ENCODE results near the gene VPS13D.
A peak's percentile ranks its signal among the peaks of the same experiment; 100 is the strongest.

VPS13D gene

DNA sequence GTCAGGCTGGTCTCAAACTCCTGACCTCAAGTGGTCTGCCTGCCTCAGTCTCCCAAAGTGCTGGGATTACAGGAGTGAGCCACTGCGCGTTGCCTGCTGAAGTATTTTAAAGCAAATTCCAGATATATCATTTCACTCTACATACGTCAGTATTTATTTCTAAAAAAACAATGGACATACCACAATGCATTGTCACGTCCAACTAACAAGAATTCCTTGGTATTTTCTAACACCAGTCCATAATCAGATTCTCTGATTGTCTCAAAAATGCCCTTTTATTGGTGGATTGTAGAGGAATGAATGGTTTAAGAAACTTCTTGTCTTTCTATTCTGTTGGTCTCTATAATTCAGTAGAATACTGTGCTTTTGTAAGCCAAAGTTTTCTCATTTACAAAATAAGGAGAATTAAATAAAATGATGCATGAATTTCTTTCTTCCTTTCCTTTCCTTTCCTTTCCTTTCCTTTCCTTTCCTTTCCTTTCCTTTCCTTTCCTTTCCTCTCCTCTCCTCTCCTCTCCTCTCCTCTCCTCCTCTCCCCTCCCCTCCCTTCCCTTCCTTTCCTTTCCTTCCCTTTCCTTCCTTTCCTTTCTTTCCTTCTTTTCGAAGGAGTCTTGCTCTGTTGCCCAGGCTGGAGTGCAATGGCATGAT, 55.8 kb downstream of the VPS13D start:
- H3K4me3 Mint-ChIP-seq, result no peak overlapping the region

DNA sequence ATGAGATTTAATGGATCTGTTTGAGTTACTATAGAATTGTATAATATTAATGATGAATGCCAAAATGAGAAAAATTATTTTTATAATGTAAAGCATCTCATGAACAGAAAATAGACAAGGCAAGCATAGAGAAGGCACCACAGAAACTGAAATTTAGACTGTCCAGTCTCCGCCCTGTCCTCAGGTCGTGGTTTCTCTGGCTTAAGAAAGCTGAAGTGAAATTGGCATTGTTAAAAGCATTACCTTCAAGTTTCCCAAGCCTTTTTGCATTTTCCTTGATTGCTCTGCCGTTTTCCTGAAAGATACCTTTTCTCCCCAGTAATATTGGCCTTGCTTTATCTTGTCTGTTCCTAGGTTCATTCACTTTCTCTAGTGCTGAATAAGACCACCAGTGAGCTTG, 58.0 kb downstream of the VPS13D start:
- H3K27me3 Mint-ChIP-seq, result no peaks in the 10 kb centered on the region
- no peaks in the 10 kb centered on the region for H3K9me3 Mint-ChIP-seq
- peaks cover 14% of the 10 kb centered on the region for H3K4me1 Mint-ChIP-seq
- H3K36me3 Mint-ChIP-seq, result peaks cover 17% of the 10 kb centered on the region
- no peak overlapping the region for H3K4me3 Mint-ChIP-seq
- no peak overlapping the region for H3K27ac Mint-ChIP-seq

More for the DNA sequence above, 55.8 kb downstream of the VPS13D start:
- Mint-ChIP-seq H3K36me3 (peaks cover 15% of the 10 kb centered on the region), H3K27ac (no peak overlapping the region), H3K4me1 (peaks cover 14% of the 10 kb centered on the region), H3K27me3 (no peaks in the 10 kb centered on the region), H3K9me3 (no peaks in the 10 kb centered on the region)

DNA sequence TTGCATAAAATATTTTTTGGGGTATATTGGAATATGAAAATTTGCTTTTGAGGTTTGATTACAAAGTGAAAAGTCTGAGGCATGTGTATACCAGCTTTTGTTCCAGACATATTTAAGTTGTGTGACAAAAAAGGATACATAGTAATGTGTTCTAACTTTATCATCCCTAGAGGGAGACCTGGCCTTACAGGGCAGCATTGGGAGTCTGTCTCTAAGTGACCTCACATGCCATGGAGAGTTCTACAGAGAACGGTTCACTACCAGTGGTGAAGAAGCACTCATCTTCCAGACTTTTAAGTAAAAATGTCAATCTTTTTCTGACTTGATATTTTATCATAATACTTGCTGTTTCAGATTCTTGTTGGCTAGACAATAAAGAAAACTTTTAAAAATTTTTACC, 61.0 kb downstream of the VPS13D start:
- Mint-ChIP-seq H3K4me3 (no peak overlapping the region), H3K4me1 (peaks cover 16% of the 10 kb centered on the region), H3K27ac (no peak overlapping the region), H3K9me3 (no peaks in the 10 kb centered on the region), H3K27me3 (no peaks in the 10 kb centered on the region), H3K36me3 (peaks cover 17% of the 10 kb centered on the region)

DNA sequence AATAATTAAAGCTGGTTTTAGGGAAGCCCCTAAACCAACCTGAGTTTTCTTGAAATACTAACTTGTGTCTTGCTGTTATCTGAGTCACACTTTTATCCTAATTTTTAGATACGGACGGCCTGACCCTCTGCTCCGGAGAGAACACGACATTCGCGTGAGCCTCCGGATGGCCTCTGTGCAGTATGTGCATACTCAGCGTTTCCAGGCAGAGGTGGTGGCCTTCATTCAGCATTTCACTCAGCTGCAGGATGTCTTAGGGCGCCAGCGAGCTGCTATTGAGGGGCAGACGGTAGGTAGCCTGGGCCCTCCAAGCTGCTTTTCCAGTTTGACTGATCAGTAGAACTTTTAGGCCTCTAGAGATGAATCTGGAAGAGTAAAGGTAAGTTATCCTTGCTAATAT, 63.6 kb downstream of the VPS13D start:
- Mint-ChIP-seq H3K4me1 (peaks cover 24% of the 10 kb centered on the region), H3K27me3 (no peaks in the 10 kb centered on the region), H3K4me3 (no peak overlapping the region), H3K36me3 (peaks cover 21% of the 10 kb centered on the region), H3K9me3 (no peaks in the 10 kb centered on the region), H3K27ac (no peak overlapping the region)

DNA sequence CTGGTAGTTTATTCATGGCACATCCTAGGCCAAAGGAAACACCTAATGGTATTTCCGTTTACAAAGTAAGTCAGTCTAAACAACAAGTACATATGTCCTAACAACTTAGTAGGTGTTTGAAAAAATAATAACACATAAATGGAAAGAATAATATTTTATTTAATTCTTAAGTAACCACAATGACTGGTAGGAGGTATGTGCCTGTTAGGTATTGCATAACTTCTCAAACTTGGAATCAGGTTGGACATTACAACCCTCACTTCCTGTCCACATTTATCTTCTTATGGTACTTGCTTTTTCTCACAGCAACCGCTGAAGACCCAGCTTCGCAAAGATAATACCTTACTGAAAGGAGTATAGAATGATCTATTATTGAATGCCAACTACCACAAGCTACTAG, 64.2 kb downstream of the VPS13D start:
- H3K9me3 Mint-ChIP-seq, result no peaks in the 10 kb centered on the region
- H3K27ac Mint-ChIP-seq, result no peak overlapping the region
- peaks cover 24% of the 10 kb centered on the region for H3K36me3 Mint-ChIP-seq

DNA sequence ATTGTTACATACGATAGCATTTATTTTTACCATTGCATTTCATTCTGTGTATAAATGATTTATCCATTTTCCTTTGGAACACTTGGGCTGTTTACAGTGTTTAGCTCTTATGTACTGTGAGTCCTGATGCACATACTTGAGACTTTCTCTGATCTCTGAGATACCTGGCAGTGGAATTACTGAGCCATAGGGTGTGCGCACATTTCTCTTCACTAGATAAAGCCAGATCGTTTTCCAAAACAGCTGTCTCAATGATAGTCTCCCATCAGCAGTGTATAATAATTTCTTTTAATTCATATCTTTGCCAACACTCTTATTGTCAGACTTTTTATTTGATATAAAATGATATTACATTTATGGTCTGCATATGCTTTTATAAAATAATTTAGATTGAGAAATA, 66.2 kb downstream of the VPS13D start:
- Mint-ChIP-seq H3K9me3 (no peaks in the 10 kb centered on the region), H3K27ac (no peak overlapping the region), H3K4me1 (peaks cover 29% of the 10 kb centered on the region), H3K27me3 (no peaks in the 10 kb centered on the region), H3K36me3 (peaks cover 24% of the 10 kb centered on the region), H3K4me3 (no peak overlapping the region)

More for the DNA sequence above, 64.2 kb downstream of the VPS13D start:
- Mint-ChIP-seq H3K4me3 (no peak overlapping the region), H3K27me3 (no peaks in the 10 kb centered on the region), H3K4me1 (peaks cover 29% of the 10 kb centered on the region)

DNA sequence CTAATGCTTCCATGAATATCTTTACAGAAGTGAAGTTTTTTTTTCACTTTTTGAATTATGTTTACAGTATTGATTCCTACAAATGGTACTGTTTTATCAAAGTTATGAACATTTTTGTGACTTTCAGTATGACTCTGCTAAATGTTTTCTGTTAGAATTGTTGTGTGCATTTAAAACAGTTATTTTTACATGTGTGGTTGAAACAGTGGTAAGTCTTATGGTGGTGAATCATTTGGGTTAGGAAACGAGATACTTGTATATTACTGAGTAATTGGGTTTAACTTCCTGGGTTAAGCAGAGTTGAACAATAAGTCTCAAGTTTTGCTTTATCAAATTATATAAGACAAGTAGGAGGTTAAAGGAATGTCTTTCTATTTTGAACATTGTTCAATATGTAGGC, 66.8 kb downstream of the VPS13D start:
- Mint-ChIP-seq H3K27me3 (no peaks in the 10 kb centered on the region), H3K27ac (peak overlapping the region; percentile 79), H3K9me3 (no peaks in the 10 kb centered on the region), H3K4me1 (peaks cover 29% of the 10 kb centered on the region), H3K36me3 (peaks cover 24% of the 10 kb centered on the region), H3K4me3 (peak overlapping the region; percentile 45)

DNA sequence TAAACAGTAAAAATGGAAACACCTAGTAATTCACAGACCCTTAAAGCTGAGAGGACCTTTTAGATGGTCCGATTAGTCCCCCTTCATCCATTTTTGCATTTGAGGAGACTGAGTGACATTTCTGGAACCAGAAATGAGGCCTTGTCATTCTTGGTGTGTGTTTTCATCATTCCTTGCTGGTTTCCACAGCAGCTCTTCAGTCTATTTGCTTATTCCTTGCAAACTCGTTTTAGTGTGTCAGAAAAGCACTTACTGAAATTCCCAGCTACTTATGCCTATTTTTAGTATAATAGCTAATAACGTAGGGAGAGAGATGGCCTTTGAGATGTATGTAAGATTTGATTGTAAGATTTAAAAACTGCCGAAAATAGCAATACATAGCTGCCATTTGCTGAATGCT, 70.9 kb downstream of the VPS13D start:
- H3K27ac Mint-ChIP-seq, result no peak overlapping the region
- no peak overlapping the region for H3K4me3 Mint-ChIP-seq
- peaks cover 30% of the 10 kb centered on the region for H3K36me3 Mint-ChIP-seq
- H3K27me3 Mint-ChIP-seq, result no peaks in the 10 kb centered on the region
- no peaks in the 10 kb centered on the region for H3K9me3 Mint-ChIP-seq
- H3K4me1 Mint-ChIP-seq, result peaks cover 28% of the 10 kb centered on the region

DNA sequence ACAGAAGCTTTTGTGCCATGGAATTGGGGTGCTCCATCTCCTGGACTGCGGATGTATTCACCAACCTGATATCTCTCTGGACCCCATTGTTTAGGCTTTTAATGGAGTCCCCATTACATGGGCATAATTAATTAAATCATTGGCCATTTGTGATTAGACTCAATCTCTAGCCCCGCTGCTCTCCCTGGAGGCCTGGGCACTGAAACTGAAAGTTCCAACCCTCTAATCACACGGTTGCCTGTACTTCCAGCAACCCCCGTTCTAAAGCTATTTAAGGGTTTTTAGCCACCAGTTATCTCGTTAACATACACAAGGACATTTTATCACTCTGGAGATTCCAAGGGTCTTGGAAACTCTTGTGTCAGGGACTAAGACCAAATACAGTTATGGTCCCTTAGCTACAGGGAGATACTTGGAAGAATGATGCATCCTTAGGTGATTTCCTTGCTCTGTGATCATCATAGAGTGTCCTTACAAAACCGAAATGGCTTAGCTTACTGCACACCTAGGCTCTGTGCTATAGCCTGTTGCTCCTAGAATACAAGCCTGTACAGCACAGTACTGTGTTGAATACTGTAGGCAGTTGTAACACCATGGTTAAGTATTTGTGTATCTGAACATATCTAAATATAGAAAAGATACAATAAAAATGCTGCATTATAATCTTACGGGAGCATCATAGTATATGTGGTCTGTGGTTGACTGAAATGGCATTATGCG, 71.8 kb downstream of the VPS13D start:
- Mint-ChIP-seq H3K36me3 (peaks cover 29% of the 10 kb centered on the region), H3K27ac (no peak overlapping the region), H3K4me1 (peaks cover 19% of the 10 kb centered on the region)

DNA sequence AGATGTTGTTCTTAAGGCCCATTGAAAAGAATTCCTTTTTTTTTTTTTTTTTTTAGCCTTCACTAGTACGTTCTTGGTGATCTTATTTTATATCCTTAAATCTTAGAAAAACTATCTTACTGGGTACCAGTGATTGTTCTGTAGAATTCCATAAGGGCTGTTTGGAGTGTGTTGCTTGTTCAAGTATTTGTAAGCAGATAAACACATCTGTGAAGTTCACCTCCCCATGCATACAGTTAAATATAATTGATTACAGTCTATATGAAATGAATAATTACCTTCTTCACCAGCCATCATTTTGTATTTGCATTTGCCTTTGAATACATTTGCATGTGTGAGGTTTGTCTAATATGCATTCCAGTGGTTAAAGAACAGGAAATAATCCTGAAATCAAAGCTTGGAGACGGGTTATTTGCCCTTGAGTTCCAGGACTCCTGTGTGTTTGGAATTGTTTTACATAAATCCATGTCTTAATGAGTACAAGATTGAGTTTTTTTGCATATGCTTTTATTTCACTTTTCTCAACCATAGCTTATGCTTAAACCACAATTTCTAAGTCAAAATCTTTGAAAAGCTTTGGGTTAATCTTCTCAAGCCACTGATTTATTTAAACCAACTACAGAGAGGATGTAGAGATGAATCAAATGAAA, 73.1 kb downstream of the VPS13D start:
- no peak overlapping the region for H3K27ac Mint-ChIP-seq
- no peaks in the 10 kb centered on the region for H3K9me3 Mint-ChIP-seq
- H3K4me3 Mint-ChIP-seq, result no peak overlapping the region
- peaks cover 6% of the 10 kb centered on the region for H3K4me1 Mint-ChIP-seq
- H3K36me3 Mint-ChIP-seq, result peaks cover 28% of the 10 kb centered on the region
- H3K27me3 Mint-ChIP-seq, result no peaks in the 10 kb centered on the region

More for the DNA sequence above, 71.8 kb downstream of the VPS13D start:
- H3K9me3 Mint-ChIP-seq, result no peaks in the 10 kb centered on the region
- no peak overlapping the region for H3K4me3 Mint-ChIP-seq
- no peaks in the 10 kb centered on the region for H3K27me3 Mint-ChIP-seq

DNA sequence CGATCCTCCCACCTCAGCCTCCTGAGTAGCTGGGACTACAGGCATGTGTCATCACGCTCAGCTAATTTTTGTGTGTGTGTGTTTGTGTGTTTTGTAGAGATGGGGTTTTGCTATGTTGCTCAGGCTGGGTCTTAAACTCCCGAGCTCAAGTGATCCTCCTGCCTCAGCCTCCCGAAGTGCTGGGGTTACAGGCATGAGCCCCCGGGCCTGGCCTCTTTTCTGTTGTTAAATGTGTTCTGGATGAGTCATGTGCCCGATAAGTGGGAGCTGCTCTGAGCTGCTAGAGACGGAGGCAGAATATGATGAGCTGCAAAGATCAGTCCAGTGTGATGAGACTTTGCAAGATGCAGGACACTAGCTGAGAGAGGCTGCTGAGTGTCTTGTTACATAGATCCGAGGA, 75.5 kb downstream of the VPS13D start:
- H3K27ac Mint-ChIP-seq, result no peak overlapping the region
- no peaks in the 10 kb centered on the region for H3K4me1 Mint-ChIP-seq
- H3K9me3 Mint-ChIP-seq, result no peaks in the 10 kb centered on the region
- H3K36me3 Mint-ChIP-seq, result peaks cover 26% of the 10 kb centered on the region
- no peak overlapping the region for H3K4me3 Mint-ChIP-seq
- no peaks in the 10 kb centered on the region for H3K27me3 Mint-ChIP-seq

DNA sequence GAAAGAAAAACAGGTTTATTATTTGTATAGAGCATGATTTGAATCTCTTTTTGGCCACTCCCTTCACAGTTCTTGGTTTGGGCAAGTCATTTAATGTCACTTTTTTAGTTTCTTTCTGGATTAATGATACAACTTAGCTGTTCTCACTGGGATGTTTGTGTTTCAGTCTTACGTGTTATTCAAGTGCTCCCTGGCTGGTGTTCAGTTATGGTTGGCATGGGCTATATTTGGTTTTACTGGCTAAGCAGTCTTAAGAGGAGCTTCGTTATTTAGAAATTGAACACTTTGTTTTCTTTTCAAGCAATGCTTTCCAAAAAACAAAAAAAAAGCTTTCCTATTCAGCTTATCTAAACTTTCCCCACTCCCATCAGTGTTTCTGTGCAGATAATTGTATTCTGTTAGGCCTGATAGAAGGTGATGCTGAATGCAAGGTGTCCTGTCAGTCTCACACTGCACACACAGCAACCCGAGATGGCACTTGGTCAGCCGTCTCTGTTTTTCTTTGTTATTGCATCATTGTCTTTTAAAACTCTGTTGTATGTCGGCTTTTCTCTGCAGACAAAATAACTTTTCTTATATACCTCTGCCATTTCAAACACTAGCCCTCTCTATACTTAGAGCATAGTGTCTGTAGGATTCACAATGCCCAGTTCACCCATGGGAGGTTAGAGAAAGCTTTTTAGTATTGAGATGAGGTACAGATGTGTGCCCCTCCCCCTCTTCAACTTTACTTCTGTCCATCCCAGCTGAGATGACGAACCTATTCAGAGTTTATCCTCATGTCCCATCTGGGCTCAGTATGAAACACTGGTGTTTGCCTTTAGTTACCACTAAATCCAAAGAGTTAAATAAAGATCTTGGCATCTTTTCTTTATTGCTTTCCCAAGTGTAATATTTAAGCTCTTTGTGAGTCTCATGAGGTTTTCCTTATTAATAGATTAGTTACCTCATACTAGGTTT, 80.2 kb downstream of the VPS13D start:
- no peaks in the 10 kb centered on the region for H3K4me1 Mint-ChIP-seq
- peaks cover 29% of the 10 kb centered on the region for H3K36me3 Mint-ChIP-seq
- no peaks in the 10 kb centered on the region for H3K9me3 Mint-ChIP-seq
- no peak overlapping the region for H3K27ac Mint-ChIP-seq
- H3K4me3 Mint-ChIP-seq, result no peak overlapping the region
- no peaks in the 10 kb centered on the region for H3K27me3 Mint-ChIP-seq

DNA sequence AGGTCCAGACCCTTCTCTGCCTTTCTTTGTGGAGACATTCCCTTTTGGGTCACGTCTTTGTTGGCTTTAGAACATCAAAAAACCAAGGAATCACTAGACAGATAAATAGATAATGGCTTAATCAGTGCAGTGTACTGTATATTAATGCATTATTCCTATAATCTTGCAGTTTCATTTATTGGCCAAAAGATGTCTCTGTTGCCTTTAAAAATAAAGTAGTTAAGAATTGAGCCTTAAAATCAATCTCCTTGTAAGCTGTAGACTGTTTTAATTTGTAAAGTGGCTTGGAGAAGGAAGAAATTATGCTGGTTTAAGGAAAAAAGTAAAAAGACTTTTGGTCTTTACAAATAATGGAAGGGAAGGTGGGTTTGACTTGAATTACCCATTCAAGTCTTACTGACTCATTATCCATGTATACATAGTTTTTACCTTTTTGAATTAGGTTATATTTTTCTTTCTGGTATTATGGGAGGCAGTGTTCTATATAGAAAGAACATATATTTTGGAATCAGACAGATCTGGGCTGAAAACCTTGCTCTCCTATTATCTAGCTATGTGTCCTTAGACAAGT, 84.6 kb downstream of the VPS13D start:
- Mint-ChIP-seq H3K4me3 (no peak overlapping the region), H3K27ac (no peak overlapping the region), H3K9me3 (no peaks in the 10 kb centered on the region), H3K4me1 (no peaks in the 10 kb centered on the region), H3K27me3 (no peaks in the 10 kb centered on the region), H3K36me3 (peaks cover 16% of the 10 kb centered on the region)

DNA sequence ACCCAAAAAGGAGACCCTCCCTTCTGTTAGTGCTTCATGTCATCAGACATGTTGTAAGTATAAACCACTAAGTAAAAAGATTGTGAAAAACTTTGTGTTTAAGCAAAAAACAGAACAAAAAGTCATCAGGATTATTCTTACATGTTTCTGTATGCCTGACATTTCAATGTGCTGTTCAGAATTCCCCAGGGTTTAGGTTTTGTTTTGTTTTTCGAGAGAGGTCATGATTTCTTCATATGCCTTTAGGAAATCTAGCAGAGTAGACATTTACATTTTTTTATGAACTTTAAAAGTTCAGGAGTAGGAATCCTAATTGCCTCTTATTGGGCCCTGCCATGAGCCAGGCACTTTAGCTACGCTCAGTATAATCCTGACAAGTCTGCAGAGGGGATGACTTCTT, 85.3 kb downstream of the VPS13D start:
- H3K4me1 Mint-ChIP-seq, result no peaks in the 10 kb centered on the region
- no peaks in the 10 kb centered on the region for H3K27me3 Mint-ChIP-seq
- H3K27ac Mint-ChIP-seq, result no peak overlapping the region
- no peak overlapping the region for H3K4me3 Mint-ChIP-seq
- H3K36me3 Mint-ChIP-seq, result peaks cover 18% of the 10 kb centered on the region
- no peaks in the 10 kb centered on the region for H3K9me3 Mint-ChIP-seq

DNA sequence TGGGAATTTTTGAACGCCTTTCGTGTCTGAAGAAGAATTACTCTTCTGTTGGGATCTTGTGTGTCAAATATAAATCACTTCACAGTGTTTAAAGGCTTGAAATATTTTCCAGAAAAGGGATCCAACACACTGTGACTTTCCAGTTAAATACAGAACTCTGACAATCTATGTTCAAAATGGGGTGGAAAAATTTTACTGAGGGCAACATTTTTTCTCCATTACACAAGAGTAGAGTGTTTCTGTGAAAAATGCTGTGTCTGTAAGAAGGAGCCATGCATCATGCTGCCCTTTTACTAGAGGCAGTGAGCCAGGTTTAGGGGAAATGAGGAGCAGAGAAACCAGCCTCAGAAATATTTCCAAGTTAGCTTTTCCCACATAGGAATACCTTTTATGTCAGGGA, 86.5 kb downstream of the VPS13D start:
- H3K27me3 Mint-ChIP-seq, result no peaks in the 10 kb centered on the region
- peaks cover 19% of the 10 kb centered on the region for H3K36me3 Mint-ChIP-seq
- H3K9me3 Mint-ChIP-seq, result no peaks in the 10 kb centered on the region
- H3K27ac Mint-ChIP-seq, result no peak overlapping the region
- H3K4me3 Mint-ChIP-seq, result no peak overlapping the region
- H3K4me1 Mint-ChIP-seq, result no peaks in the 10 kb centered on the region
